ENCODE data around the gene BCL2L2.

BCL2L2 gene

GRCh38 chr14:23285530-23286019 is 21.1 kb upstream of the BCL2L2 start:
- DNase-seq (ENCODE audit: insufficient read length, low spot score) (no peak), FAIRE-seq (no peak)
- peak; percentile 4; the same call in 1 of the 2 replicates for TF ChIP-seq POLR2AphosphoS5 (IDR thresholded peaks at IDR 0.05; ENCODE audit: low read depth, low read length)
- TF ChIP-seq SPI1 (IDR thresholded peaks at IDR 0.05; ENCODE audit: low read depth, low read length) = peak; percentile 39; the same call in 1 of the 2 replicates
- TF ChIP-seq PAX5 (IDR thresholded peaks at IDR 0.05; ENCODE audit: insufficient read depth, low read length, severe bottlenecking) = no peak
- TF ChIP-seq TAF1 (IDR thresholded peaks at IDR 0.05; ENCODE audit: low read depth, low read length) = no peak
- TF ChIP-seq POLR2A (IDR thresholded peaks at IDR 0.05; ENCODE audit: low read depth, low read length) = no peak; the same call in 1 of the 2 replicates
- no peak for TF ChIP-seq POU2F2 (IDR thresholded peaks at IDR 0.05; ENCODE audit: low read depth, low read length)

GRCh38 chr14:23286020-23286901 is 20.4 kb upstream of the BCL2L2 start, which contains the start of gene HOMEZ:
HOMEZ (minus strand) TSS chr14:23286132; CDS start chr14:23285952, 180 bp downstream.
- peak; percentile 99 for FAIRE-seq
- TF ChIP-seq SPI1 (IDR thresholded peaks at IDR 0.05; ENCODE audit: low read depth, low read length) = no peak
- peak; percentile 36; the same call in 1 of the 2 replicates for TF ChIP-seq POLR2AphosphoS5 (IDR thresholded peaks at IDR 0.05; ENCODE audit: low read depth, low read length)
- TF ChIP-seq POU2F2 (IDR thresholded peaks at IDR 0.05; ENCODE audit: low read depth, low read length) = no peak
- no peak for TF ChIP-seq PAX5 (IDR thresholded peaks at IDR 0.05; ENCODE audit: insufficient read depth, low read length, severe bottlenecking)
- 0 out of 2 replicates have a peak, but pooled peaks have one; percentile 21 for TF ChIP-seq TAF1 (IDR thresholded peaks at IDR 0.05; ENCODE audit: low read depth, low read length)
- no peak for TF ChIP-seq POLR2A (IDR thresholded peaks at IDR 0.05; ENCODE audit: low read depth, low read length)
- peak; percentile 95 for DNase-seq (ENCODE audit: insufficient read length, low spot score)

GRCh38 chr14:23286902-23287479 is 19.6 kb upstream of the BCL2L2 start:
- TF ChIP-seq POLR2A (IDR thresholded peaks at IDR 0.05; ENCODE audit: low read depth, low read length) (no peak), TAF1 (IDR thresholded peaks at IDR 0.05; ENCODE audit: low read depth, low read length) (no peak), POLR2AphosphoS5 (IDR thresholded peaks at IDR 0.05; ENCODE audit: low read depth, low read length) (no peak), SPI1 (IDR thresholded peaks at IDR 0.05; ENCODE audit: low read depth, low read length) (no peak), POU2F2 (IDR thresholded peaks at IDR 0.05; ENCODE audit: low read depth, low read length) (no peak), PAX5 (IDR thresholded peaks at IDR 0.05; ENCODE audit: insufficient read depth, low read length, severe bottlenecking) (no peak)
- DNase-seq (ENCODE audit: insufficient read length, low spot score) (no peak), FAIRE-seq (no peak)

- DNase-seq (ENCODE audit: insufficient read length, low spot score) = no peak
- no peak for FAIRE-seq
- no peak for TF ChIP-seq SPI1 (IDR thresholded peaks at IDR 0.05; ENCODE audit: low read depth, low read length)
- TF ChIP-seq PAX5 (IDR thresholded peaks at IDR 0.05; ENCODE audit: insufficient read depth, low read length, severe bottlenecking) = no peak
- no peak for TF ChIP-seq TAF1 (IDR thresholded peaks at IDR 0.05; ENCODE audit: low read depth, low read length)
- TF ChIP-seq POLR2AphosphoS5 (IDR thresholded peaks at IDR 0.05; ENCODE audit: low read depth, low read length) = no peak
- TF ChIP-seq POLR2A (IDR thresholded peaks at IDR 0.05; ENCODE audit: low read depth, low read length) = no peak
- no peak for TF ChIP-seq POU2F2 (IDR thresholded peaks at IDR 0.05; ENCODE audit: low read depth, low read length)
Observed at GRCh38 chr14:23294734-23295561, 11.7 kb upstream of the BCL2L2 start.

- no peak for DNase-seq (ENCODE audit: insufficient read length, low spot score)
- FAIRE-seq = no peak
- no peak for TF ChIP-seq POLR2AphosphoS5 (IDR thresholded peaks at IDR 0.05; ENCODE audit: low read depth, low read length)
- TF ChIP-seq POLR2A (IDR thresholded peaks at IDR 0.05; ENCODE audit: low read depth, low read length) = no peak
- no peak for TF ChIP-seq POU2F2 (IDR thresholded peaks at IDR 0.05; ENCODE audit: low read depth, low read length)
- no peak for TF ChIP-seq SPI1 (IDR thresholded peaks at IDR 0.05; ENCODE audit: low read depth, low read length)
- TF ChIP-seq TAF1 (IDR thresholded peaks at IDR 0.05; ENCODE audit: low read depth, low read length) = no peak
- no peak for TF ChIP-seq PAX5 (IDR thresholded peaks at IDR 0.05; ENCODE audit: insufficient read depth, low read length, severe bottlenecking)
Observed at GRCh38 chr14:23296012-23296777, 10.4 kb upstream of the BCL2L2 start.

GRCh38 chr14:23297096-23297495 is 9.5 kb upstream of the BCL2L2 start:
- DNase-seq (ENCODE audit: insufficient read length, low spot score) (no peak), FAIRE-seq (no peak)
- no peak for TF ChIP-seq POLR2AphosphoS5 (IDR thresholded peaks at IDR 0.05; ENCODE audit: low read depth, low read length)
- TF ChIP-seq SPI1 (IDR thresholded peaks at IDR 0.05; ENCODE audit: low read depth, low read length) = no peak
- no peak for TF ChIP-seq POLR2A (IDR thresholded peaks at IDR 0.05; ENCODE audit: low read depth, low read length)
- no peak for TF ChIP-seq TAF1 (IDR thresholded peaks at IDR 0.05; ENCODE audit: low read depth, low read length)
- TF ChIP-seq POU2F2 (IDR thresholded peaks at IDR 0.05; ENCODE audit: low read depth, low read length) = no peak
- no peak for TF ChIP-seq PAX5 (IDR thresholded peaks at IDR 0.05; ENCODE audit: insufficient read depth, low read length, severe bottlenecking)

GRCh38 chr14:23297611-23298277 is 8.9 kb upstream of the BCL2L2 start:
- no peak for TF ChIP-seq SPI1 (IDR thresholded peaks at IDR 0.05; ENCODE audit: low read depth, low read length)
- no peak for TF ChIP-seq PAX5 (IDR thresholded peaks at IDR 0.05; ENCODE audit: insufficient read depth, low read length, severe bottlenecking)
- no peak for TF ChIP-seq POLR2AphosphoS5 (IDR thresholded peaks at IDR 0.05; ENCODE audit: low read depth, low read length)
- TF ChIP-seq POU2F2 (IDR thresholded peaks at IDR 0.05; ENCODE audit: low read depth, low read length) = no peak
- TF ChIP-seq POLR2A (IDR thresholded peaks at IDR 0.05; ENCODE audit: low read depth, low read length) = no peak
- no peak for TF ChIP-seq TAF1 (IDR thresholded peaks at IDR 0.05; ENCODE audit: low read depth, low read length)
- DNase-seq (ENCODE audit: insufficient read length, low spot score) = no peak
- no peak for FAIRE-seq

All from GM12891 (cell line).